OCI-M1 (cell line): ENCODE measurements around the gene GFRA4.

Experiments
- DNase-seq: peaks from one replicate; lab custom pipeline; 2025; lab: John Stamatoyannopoulos, UW

GFRA4 gene

GRCh38 chr20:3694864-3695263, 31.7 kb upstream of the GFRA4 start:
- DNase-seq: no peak

GRCh38 chr20:3693376-3693775, 30.2 kb upstream of the GFRA4 start:
- DNase-seq: no peak

- DNase-seq: no peak
Measured at GRCh38 chr20:3692706-3693294, 29.6 kb upstream of the GFRA4 start.

- no peak for DNase-seq
Measured at GRCh38 chr20:3691897-3692296, 28.7 kb upstream of the GFRA4 start.

- no peak for DNase-seq
Measured at GRCh38 chr20:3691306-3691705, 28.1 kb upstream of the GFRA4 start.

GRCh38 chr20:3690413-3690812, 27.2 kb upstream of the GFRA4 start:
- DNase-seq: no peak

- DNase-seq: no peak
Measured at GRCh38 chr20:3689978-3690377, 26.8 kb upstream of the GFRA4 start.

- no peak for DNase-seq
Measured at GRCh38 chr20:3687655-3688054, 24.5 kb upstream of the GFRA4 start.

- no peak for DNase-seq
Measured at GRCh38 chr20:3686867-3687321, 23.7 kb upstream of the GFRA4 start.

GRCh38 chr20:3686421-3686820, 23.2 kb upstream of the GFRA4 start:
- no peak for DNase-seq

- no peak for DNase-seq
Measured at GRCh38 chr20:3685341-3685740, 22.1 kb upstream of the GFRA4 start.

GRCh38 chr20:3681931-3682781, 19.0 kb upstream of the GFRA4 start, which contains the start of gene ADAM33:
Gene ADAM33 (minus strand): TSS chr20:3682010. CDS start chr20:3682004, 6 bp downstream.
- no peak for DNase-seq

GRCh38 chr20:3681352-3681930, 18.2 kb upstream of the GFRA4 start:
- DNase-seq: no peak

- DNase-seq: no peak
Measured at GRCh38 chr20:3680701-3681351, 17.6 kb upstream of the GFRA4 start.

GRCh38 chr20:3679749-3680700, 16.8 kb upstream of the GFRA4 start:
- no peak for DNase-seq

GRCh38 chr20:3678856-3679720, 15.9 kb upstream of the GFRA4 start:
- DNase-seq: no peak

- DNase-seq: no peak
Measured at GRCh38 chr20:3678198-3678597, 15.0 kb upstream of the GFRA4 start.

GRCh38 chr20:3677733-3678132, 14.5 kb upstream of the GFRA4 start:
- no peak for DNase-seq

GRCh38 chr20:3674995-3675900, 12.0 kb upstream of the GFRA4 start:
- no peak for DNase-seq
